Large intestine (tissue), 3 donors: ENCODE measurements around the gene CCDC148. TPM values are rescaled to one million over a fixed set of nuclear protein-coding genes. Genes with fewer than 3 reads are reported as not detected.

Experiments
- DNase-seq, 2 donors: peaks; one replicate each; pipeline versions ENCODE4 v3.0.0 to v3.0.0-alpha.2; 2013
- H3K27ac ChIP-seq: one replicate; pipeline ENCODE4 v1.5.1; 2013; ENCODE audit warnings: low read length
- H3K27me3 ChIP-seq: 2 replicates; pipeline ENCODE4 v1.6.1; 2013; ENCODE audit warnings: low read length; ENCODE audit not compliant: control insufficient read depth, insufficient read depth
- H3K36me3 ChIP-seq: 2 replicates; pipeline ENCODE4 v1.6.1; 2013; ENCODE audit warnings: low read length; ENCODE audit not compliant: control insufficient read depth, insufficient read depth
- H3K4me1 ChIP-seq: one replicate; pipeline ENCODE4 v1.6.1; 2013; ENCODE audit warnings: low read length; ENCODE audit not compliant: control insufficient read depth, insufficient read depth
- H3K4me3 ChIP-seq: one replicate; pipeline ENCODE4 v1.5.1; 2013; ENCODE audit warnings: low read length
- H3K9me3 ChIP-seq: one replicate; pipeline ENCODE4 v1.6.1; 2013; ENCODE audit warnings: mild to moderate bottlenecking, low read depth, low read length, moderate library complexity; ENCODE audit not compliant: control insufficient read depth
- WGBS: methylation state at CpG from one replicate; pipeline ENCODE4 v1.1.5; 2013; ENCODE audit warnings: low lambda C conversion rate; ENCODE audit not compliant: insufficient coverage; 5-methylcytosine and 5-hydroxymethylcytosine counted together
- polyA plus RNA-seq: library from polyadenylated mRNA; unstranded; fragments of 120-200 nt; gene quantifications from one replicate; pipeline ENCODE4 v1.2.1, GENCODE V29; 2013

The CCDC148 gene
- polyA plus RNA-seq, 1 donor, result 0.61 TPM

DNA sequence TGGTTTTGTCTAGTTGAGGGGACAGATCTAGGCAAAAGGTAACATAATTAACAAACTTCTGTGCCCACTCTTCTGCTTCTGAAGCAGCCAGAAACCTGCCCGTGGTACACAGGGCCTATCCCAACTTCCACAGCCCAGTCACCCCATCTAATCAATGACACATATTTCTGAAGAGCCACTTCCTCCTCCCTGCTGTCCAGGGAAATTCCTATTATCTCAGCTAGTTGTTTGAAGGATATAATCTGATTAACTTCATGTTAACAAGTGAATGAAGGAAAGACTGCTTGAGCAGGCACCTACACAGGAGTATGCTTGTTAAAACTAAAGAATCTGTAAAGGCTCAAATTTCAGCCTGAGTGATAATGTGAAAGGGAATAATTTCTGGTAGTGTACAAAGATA, 61.4 kb downstream of the CCDC148 start:
- Histone ChIP-seq H3K4me3 (no peak overlapping the region), H3K27ac (no peak overlapping the region), H3K9me3 (no peaks in the 10 kb centered on the region), H3K36me3 (no peaks in the 10 kb centered on the region), H3K27me3 (no peaks in the 10 kb centered on the region), H3K4me1 (peaks cover 3% of the 10 kb centered on the region)
- DNase-seq, result peak; percentile 5 to 48
- WGBS, result no CpG with 5 or more reads among the region's 1 CpG

DNA sequence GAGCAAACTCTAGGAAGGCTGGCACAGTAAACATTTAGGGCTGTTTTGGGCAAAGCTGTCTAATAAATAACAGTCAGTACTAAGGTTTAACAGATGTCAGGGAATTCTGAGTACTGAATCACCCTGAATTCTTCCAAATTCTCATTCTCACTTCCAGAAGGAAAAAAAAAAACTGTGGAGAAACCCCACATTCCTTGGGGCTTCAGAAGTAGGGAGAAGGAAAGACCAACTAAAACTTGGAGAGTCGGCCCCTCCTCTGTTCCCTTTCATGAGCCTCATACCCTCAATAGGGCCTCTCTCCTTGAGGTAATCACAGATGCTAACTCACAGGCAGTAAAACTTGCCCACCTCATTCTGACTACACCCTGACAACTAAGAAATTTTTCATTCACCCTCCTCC, 62.1 kb downstream of the CCDC148 start:
- no peak overlapping the region for H3K27ac ChIP-seq
- no CpG with 5 or more reads among the region's 1 CpG for WGBS

DNA sequence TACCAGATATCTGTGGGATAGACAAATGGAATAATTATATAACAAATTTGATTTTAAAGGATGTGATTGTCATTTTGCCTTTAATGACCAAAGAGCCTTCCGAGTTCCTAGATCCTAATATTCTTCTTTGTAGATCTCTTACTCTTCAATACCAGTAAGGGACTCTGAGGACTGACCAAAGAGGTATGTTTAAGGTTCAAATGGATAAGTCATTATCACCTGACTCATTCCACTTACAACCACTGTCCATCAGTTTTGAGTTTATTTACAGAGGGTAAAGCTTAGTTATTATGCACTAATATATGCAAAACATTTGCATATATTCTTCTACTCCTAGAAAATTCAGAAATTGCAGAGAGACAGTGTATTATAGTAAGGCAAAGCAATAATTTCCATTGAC, 62.7 kb downstream of the CCDC148 start:
- Histone ChIP-seq H3K27me3 (no peaks in the 10 kb centered on the region), H3K9me3 (no peaks in the 10 kb centered on the region), H3K36me3 (no peaks in the 10 kb centered on the region), H3K4me3 (no peak overlapping the region), H3K4me1 (peaks cover 3% of the 10 kb centered on the region), H3K27ac (no peak overlapping the region)
- no CpG with 5 or more reads among the region's 1 CpG for WGBS
- DNase-seq, result no peak

More for the DNA sequence above, 62.1 kb downstream of the CCDC148 start:
- Histone ChIP-seq H3K27me3 (no peaks in the 10 kb centered on the region), H3K9me3 (no peaks in the 10 kb centered on the region), H3K4me3 (no peak overlapping the region), H3K36me3 (no peaks in the 10 kb centered on the region), H3K4me1 (peaks cover 3% of the 10 kb centered on the region)
- DNase-seq, result no peak

DNA sequence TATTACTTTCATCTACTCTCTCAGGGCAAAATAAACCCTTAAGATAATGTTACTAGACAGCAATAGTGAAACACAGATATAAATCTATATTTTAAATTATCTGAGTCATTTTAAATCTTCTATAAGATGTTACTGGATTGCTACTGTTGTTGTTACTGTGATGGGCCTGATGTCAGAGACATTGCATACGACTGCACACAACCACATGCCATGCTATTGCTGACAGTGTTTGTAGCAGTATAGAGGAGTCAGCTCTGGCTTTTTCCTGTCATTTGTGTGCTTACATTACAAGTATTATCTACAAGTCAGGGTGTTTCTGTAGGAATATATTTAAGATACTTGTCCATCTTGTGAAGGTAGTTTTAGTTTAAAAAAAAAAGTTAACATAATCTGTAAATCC, 63.9 kb downstream of the CCDC148 start:
- WGBS, result no CpG with 5 or more reads among the region's 1 CpG
- H3K4me3 ChIP-seq, result no peak overlapping the region
- no peaks in the 10 kb centered on the region for H3K36me3 ChIP-seq
- no peaks in the 10 kb centered on the region for H3K9me3 ChIP-seq
- no peak overlapping the region for H3K27ac ChIP-seq
- H3K4me1 ChIP-seq, result peaks cover 3% of the 10 kb centered on the region
- H3K27me3 ChIP-seq, result no peaks in the 10 kb centered on the region
- no peak for DNase-seq

DNA sequence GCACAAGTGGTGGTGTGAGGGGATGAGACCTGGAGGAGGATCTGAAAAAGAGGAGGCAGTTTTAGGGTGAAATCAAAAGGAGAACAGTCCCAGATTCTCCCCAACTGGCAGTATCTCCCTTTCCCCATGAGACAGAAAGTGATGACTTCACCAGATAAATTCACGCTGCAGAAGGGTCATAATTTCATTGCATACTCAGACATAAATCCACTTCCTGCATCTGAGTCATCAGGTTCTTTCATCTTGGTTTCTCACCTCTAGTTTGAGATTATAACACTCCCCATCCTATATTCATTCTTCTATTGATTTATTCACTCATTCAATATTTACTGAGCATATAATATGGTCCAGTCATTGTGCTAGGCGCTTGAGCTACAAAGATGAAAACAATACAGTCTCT, 64.7 kb downstream of the CCDC148 start:
- DNase-seq, result peak in 1 of 2 donors; percentile 18
- H3K4me1 ChIP-seq, result peaks cover 3% of the 10 kb centered on the region
- H3K27ac ChIP-seq, result no peak overlapping the region
- H3K9me3 ChIP-seq, result no peaks in the 10 kb centered on the region
- no CpG with 5 or more reads among the region's 2 CpGs for WGBS
- H3K36me3 ChIP-seq, result no peaks in the 10 kb centered on the region
- H3K27me3 ChIP-seq, result no peaks in the 10 kb centered on the region
- H3K4me3 ChIP-seq, result no peak overlapping the region

DNA sequence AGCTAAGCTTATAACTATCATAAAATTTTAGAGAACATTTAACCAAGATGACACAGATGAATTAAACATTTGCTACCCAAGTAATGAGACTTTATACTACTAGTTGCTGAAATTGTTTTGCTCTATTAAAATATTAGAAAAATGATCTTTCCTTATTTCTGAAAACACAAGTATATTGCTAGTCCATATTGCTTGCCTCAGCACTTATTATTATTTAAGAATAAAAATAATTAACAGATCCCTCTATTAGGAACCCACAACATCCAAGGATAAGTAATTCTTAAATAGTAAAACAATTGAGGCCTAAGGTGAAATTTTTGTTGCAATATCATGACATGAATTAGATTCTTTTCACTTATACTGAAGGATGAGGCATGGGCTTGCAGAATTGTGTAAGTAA, 65.2 kb downstream of the CCDC148 start:
- Histone ChIP-seq H3K4me3 (no peak overlapping the region), H3K27ac (no peak overlapping the region), H3K9me3 (no peaks in the 10 kb centered on the region), H3K36me3 (no peaks in the 10 kb centered on the region), H3K4me1 (peaks cover 3% of the 10 kb centered on the region), H3K27me3 (no peaks in the 10 kb centered on the region)
- no peak for DNase-seq

DNA sequence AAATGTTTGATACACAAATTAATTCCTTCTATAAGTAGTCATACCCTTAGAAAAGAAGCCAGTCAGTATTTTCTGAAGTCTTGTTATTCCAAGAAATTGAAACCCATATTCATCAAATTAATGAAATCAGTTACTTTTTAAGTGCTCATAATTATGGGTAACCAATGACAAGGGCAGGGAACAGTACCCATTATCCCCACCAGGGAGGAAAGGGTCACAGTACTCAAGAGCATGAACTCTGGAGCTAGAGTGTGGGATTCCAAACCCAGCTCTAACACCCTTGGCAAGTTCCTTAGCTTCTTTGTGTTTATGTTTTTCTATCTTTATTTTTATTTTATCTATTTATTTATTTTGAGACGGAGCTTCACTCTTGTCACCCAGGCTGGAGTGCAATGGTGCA, 68.4 kb downstream of the CCDC148 start:
- no peak overlapping the region for H3K4me3 ChIP-seq
- H3K36me3 ChIP-seq, result no peaks in the 10 kb centered on the region
- WGBS, result 100% methylated on average over 1 of the region's 1 CpG
- DNase-seq, result no peak
- no peaks in the 10 kb centered on the region for H3K9me3 ChIP-seq
- H3K4me1 ChIP-seq, result no peaks in the 10 kb centered on the region
- no peak overlapping the region for H3K27ac ChIP-seq
- H3K27me3 ChIP-seq, result no peaks in the 10 kb centered on the region

DNA sequence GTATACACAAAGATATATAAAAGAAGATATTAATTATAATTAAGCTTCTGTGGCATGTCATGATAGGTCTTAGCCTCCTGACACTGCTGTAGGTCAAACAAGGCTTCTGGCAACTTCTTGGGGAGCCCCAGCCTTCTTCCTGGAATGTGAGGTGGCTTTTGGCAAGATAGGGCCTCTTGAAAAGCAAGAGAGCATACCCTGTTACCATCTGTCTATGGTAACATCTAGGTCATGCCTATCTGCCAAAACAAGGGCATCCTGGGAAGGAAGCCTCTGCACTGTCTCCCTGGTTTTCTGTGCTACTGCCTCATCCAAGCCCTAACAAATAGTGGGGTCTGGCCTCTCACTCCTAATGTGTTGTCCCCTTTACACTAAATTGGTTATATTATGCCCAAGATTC, 70.9 kb downstream of the CCDC148 start:
- no peak for DNase-seq
- no peaks in the 10 kb centered on the region for H3K4me1 ChIP-seq
- H3K9me3 ChIP-seq, result no peaks in the 10 kb centered on the region
- H3K27me3 ChIP-seq, result no peaks in the 10 kb centered on the region
- H3K36me3 ChIP-seq, result no peaks in the 10 kb centered on the region
- H3K4me3 ChIP-seq, result no peak overlapping the region
- H3K27ac ChIP-seq, result no peak overlapping the region

DNA sequence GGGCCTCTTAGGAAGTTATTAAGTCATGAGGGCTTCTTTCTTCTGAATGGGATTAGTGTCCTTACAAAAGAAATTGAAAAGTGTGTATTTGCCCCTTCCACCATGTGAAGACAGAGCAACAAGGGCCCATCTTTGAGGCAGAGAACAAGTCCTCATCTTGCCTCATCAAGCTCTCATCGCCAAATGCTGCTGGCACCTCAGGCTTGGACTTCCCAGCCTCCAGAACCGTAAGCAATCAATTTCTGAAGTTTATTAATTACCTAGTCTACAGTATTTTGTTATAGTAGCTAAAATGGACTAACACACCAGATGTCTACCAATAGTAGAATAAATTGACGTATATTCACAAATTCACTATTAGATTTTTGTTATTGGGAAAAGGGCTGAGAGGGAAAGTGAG, 74.6 kb downstream of the CCDC148 start:
- Histone ChIP-seq H3K9me3 (no peaks in the 10 kb centered on the region), H3K4me1 (no peaks in the 10 kb centered on the region), H3K27ac (no peak overlapping the region), H3K27me3 (no peaks in the 10 kb centered on the region), H3K4me3 (no peak overlapping the region), H3K36me3 (no peaks in the 10 kb centered on the region)
- DNase-seq, result no peak
- 100% methylated on average over 2 of the region's 3 CpGs for WGBS

DNA sequence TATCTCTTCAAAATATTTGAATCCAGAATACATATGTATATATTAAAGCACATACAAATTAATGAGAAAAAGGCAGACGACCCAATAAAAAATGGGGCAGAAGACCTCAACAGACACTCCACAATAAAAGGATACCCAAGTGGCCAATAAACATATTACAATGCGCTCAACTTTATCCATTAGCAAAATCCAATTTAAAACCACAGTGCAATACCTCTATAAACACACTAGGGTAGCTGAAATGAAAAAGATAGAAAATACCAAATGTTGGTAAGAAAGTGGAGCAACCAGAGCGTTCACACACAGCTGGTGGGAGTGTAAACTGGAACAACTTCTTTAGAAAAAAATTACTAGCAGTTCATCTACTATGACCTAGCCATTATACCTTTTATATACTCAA, 75.3 kb downstream of the CCDC148 start:
- WGBS, result 83% methylated on average over 1 of the region's 3 CpGs
- DNase-seq, result no peak

DNA sequence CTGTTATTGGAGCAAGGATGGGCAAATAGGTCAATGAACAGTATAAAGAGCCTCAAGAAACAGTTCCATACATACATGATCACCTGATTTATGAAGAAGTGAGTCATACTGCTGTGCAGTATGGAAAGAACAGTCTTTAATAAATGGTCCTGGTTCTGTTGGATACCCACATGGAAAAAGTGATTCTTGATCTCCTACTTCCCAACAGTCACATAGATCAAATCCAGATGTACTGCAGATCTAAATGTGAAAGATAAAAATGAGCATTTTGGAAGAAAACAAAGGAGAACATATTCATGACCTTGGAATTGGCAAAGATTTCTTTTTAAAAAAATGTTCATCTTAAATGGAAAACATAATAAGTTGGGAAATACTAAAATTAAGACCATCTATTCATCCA, 75.8 kb downstream of the CCDC148 start:
- H3K36me3 ChIP-seq, result no peaks in the 10 kb centered on the region
- DNase-seq, result no peak
- H3K4me3 ChIP-seq, result no peak overlapping the region

More for the DNA sequence above, 75.3 kb downstream of the CCDC148 start:
- no peaks in the 10 kb centered on the region for H3K27me3 ChIP-seq
- H3K36me3 ChIP-seq, result no peaks in the 10 kb centered on the region
- no peaks in the 10 kb centered on the region for H3K9me3 ChIP-seq
- no peak overlapping the region for H3K27ac ChIP-seq
- no peak overlapping the region for H3K4me3 ChIP-seq
- H3K4me1 ChIP-seq, result no peaks in the 10 kb centered on the region

More for the DNA sequence above, 75.8 kb downstream of the CCDC148 start:
- no peaks in the 10 kb centered on the region for H3K4me1 ChIP-seq
- H3K27me3 ChIP-seq, result no peaks in the 10 kb centered on the region
- no peak overlapping the region for H3K27ac ChIP-seq
- H3K9me3 ChIP-seq, result no peaks in the 10 kb centered on the region
